Measurements from ENCODE around the gene POLA1.
A peak's percentile ranks its signal among the peaks of the same experiment; 100 is the strongest.
"Not testable (repeated sequence)": the region's sequence is repeated elsewhere in the genome, so short reads cannot be mapped to it uniquely, and the experiment has no call there.

Gene POLA1

GRCh38 chrX:24693453-24694202, at the start of gene POLA1:
POLA1 (plus strand) TSS chrX:24693918; CDS start chrX:24693962, 44 bp downstream.
- DNase-seq (ENCODE audit: low read depth) = peak; percentile 88
- H3K4me3 ChIP-seq (ENCODE audit: low read depth, low read length) = peak within 1 kb of the TSS; percentile 69

GRCh38 chrX:24646006-24646405, 47.7 kb upstream of the POLA1 start:
- no peak for DNase-seq (ENCODE audit: low read depth)
- no peak overlapping the region for H3K4me3 ChIP-seq (ENCODE audit: low read depth, low read length)

- no peak for DNase-seq (ENCODE audit: low read depth)
- H3K4me3 ChIP-seq (ENCODE audit: low read depth, low read length) = peak overlapping the region; percentile 24
Observed at GRCh38 chrX:24646745-24647182, 47.0 kb upstream of the POLA1 start.

GRCh38 chrX:24647257-24648058, 46.3 kb upstream of the POLA1 start, which contains the start of gene PCYT1B:
PCYT1B (minus strand) TSS chrX:24647347; CDS start chrX:24647105, 242 bp downstream.
- H3K4me3 ChIP-seq (ENCODE audit: low read depth, low read length) = peak within 1 kb of the TSS; percentile 28
- DNase-seq (ENCODE audit: low read depth) = peak; percentile 18

- no peak for DNase-seq (ENCODE audit: low read depth)
- H3K4me3 ChIP-seq (ENCODE audit: low read depth, low read length) = no peak overlapping the region
Observed at GRCh38 chrX:24648495-24648894, 45.2 kb upstream of the POLA1 start.

GRCh38 chrX:24651783-24652182, 41.9 kb upstream of the POLA1 start:
- H3K4me3 ChIP-seq (ENCODE audit: low read depth, low read length) = no peak overlapping the region
- no peak for DNase-seq (ENCODE audit: low read depth)

GRCh38 chrX:24655679-24656078, 38.0 kb upstream of the POLA1 start:
- not testable (repeated sequence) for H3K4me3 ChIP-seq (ENCODE audit: low read depth, low read length); DNase-seq (ENCODE audit: low read depth)

- DNase-seq (ENCODE audit: low read depth) = no peak
- H3K4me3 ChIP-seq (ENCODE audit: low read depth, low read length) = no peak overlapping the region
Observed at GRCh38 chrX:24657671-24658386, 35.9 kb upstream of the POLA1 start.

GRCh38 chrX:24658421-24658820, 35.3 kb upstream of the POLA1 start:
- no peak for DNase-seq (ENCODE audit: low read depth)
- no peak overlapping the region for H3K4me3 ChIP-seq (ENCODE audit: low read depth, low read length)

GRCh38 chrX:24659106-24659505, 34.6 kb upstream of the POLA1 start:
- DNase-seq (ENCODE audit: low read depth) = no peak
- no peak overlapping the region for H3K4me3 ChIP-seq (ENCODE audit: low read depth, low read length)

GRCh38 chrX:24659646-24660045, 34.1 kb upstream of the POLA1 start:
- DNase-seq (ENCODE audit: low read depth) = no peak
- no peak overlapping the region for H3K4me3 ChIP-seq (ENCODE audit: low read depth, low read length)

GRCh38 chrX:24661292-24661691, 32.4 kb upstream of the POLA1 start:
- no peak overlapping the region for H3K4me3 ChIP-seq (ENCODE audit: low read depth, low read length)
- DNase-seq (ENCODE audit: low read depth) = no peak

GRCh38 chrX:24662352-24662751, 31.4 kb upstream of the POLA1 start:
- H3K4me3 ChIP-seq (ENCODE audit: low read depth, low read length) = no peak overlapping the region
- DNase-seq (ENCODE audit: low read depth) = no peak

GRCh38 chrX:24668111-24668510, 25.6 kb upstream of the POLA1 start:
- no peak for DNase-seq (ENCODE audit: low read depth)
- H3K4me3 ChIP-seq (ENCODE audit: low read depth, low read length) = no peak overlapping the region

GRCh38 chrX:24672701-24673190, 21.0 kb upstream of the POLA1 start:
- no peak for DNase-seq (ENCODE audit: low read depth)
- no peak overlapping the region for H3K4me3 ChIP-seq (ENCODE audit: low read depth, low read length)

- H3K4me3 ChIP-seq (ENCODE audit: low read depth, low read length) = no peak overlapping the region
- no peak for DNase-seq (ENCODE audit: low read depth)
Observed at GRCh38 chrX:24673424-24673823, 20.3 kb upstream of the POLA1 start.

- no peak for DNase-seq (ENCODE audit: low read depth)
- H3K4me3 ChIP-seq (ENCODE audit: low read depth, low read length) = no peak overlapping the region
Observed at GRCh38 chrX:24676403-24677024, 17.2 kb upstream of the POLA1 start.

- DNase-seq (ENCODE audit: low read depth) = no peak
- no peak overlapping the region for H3K4me3 ChIP-seq (ENCODE audit: low read depth, low read length)
Observed at GRCh38 chrX:24682739-24683432, 10.8 kb upstream of the POLA1 start.

GRCh38 chrX:24684048-24684447, 9.7 kb upstream of the POLA1 start:
- no peak overlapping the region for H3K4me3 ChIP-seq (ENCODE audit: low read depth, low read length)
- no peak for DNase-seq (ENCODE audit: low read depth)

Measured in skeletal muscle cell (primary cell).